ENCODE measurements around the gene TERT.

GRCh38 chr5:1257363-1257762 lies 37.5 kb downstream of the TERT start:
- TF ChIP-seq, protein P1, sequence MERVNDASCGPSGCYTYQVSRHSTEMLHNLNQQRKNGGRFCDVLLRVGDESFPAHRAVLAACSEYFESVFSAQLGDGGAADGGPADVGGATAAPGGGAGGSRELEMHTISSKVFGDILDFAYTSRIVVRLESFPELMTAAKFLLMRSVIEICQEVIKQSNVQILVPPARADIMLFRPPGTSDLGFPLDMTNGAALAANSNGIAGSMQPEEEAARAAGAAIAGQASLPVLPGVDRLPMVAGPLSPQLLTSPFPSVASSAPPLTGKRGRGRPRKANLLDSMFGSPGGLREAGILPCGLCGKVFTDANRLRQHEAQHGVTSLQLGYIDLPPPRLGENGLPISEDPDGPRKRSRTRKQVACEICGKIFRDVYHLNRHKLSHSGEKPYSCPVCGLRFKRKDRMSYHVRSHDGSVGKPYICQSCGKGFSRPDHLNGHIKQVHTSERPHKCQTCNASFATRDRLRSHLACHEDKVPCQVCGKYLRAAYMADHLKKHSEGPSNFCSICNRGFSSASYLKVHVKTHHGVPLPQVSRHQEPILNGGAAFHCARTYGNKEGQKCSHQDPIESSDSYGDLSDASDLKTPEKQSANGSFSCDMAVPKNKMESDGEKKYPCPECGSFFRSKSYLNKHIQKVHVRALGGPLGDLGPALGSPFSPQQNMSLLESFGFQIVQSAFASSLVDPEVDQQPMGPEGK (CRISPR knock-in tag; IDR thresholded peaks at IDR 0.05; ENCODE audit: borderline replicate concordance) = no peak
- TF ChIP-seq PPARA (CRISPR knock-in tag; IDR thresholded peaks at IDR 0.05; ENCODE audit: borderline replicate concordance) (no peak), CREB5 (CRISPR knock-in tag; IDR thresholded peaks at IDR 0.05; ENCODE audit: low read depth) (no peak), BACH2 (CRISPR knock-in tag; IDR thresholded peaks at IDR 0.05; ENCODE audit: borderline replicate concordance) (no peak), ZNF565 (CRISPR knock-in tag; conservative IDR thresholded peaks at IDR 0.05; ENCODE audit: low read depth) (no peak), GLIS3 (CRISPR knock-in tag; IDR thresholded peaks at IDR 0.05) (no peak), RARB (CRISPR knock-in tag; IDR thresholded peaks at IDR 0.05) (no peak)

Measured in SK-N-SH treated with all-trans-retinoic acid at 6 μM for 48 hours (cell line).